ENCODE measurements around the gene RTN4R.
A peak's percentile ranks its signal among the peaks of the same experiment; 100 is the strongest.

RTN4R gene

GRCh38 chr22:20240447-20240764 is 27.7 kb downstream of the RTN4R start:
- no peak overlapping the region for H3K9ac ChIP-seq (ENCODE audit: low read length)
- DNase-seq (ENCODE audit: low read depth): no peak
- peaks cover 17% of the 10 kb centered on the region for H3K27me3 ChIP-seq (replicated peaks; ENCODE audit: control insufficient read depth, insufficient read depth, low read length)
- peaks cover 4% of the 10 kb centered on the region for H3K4me1 ChIP-seq (ENCODE audit: control insufficient read depth, insufficient read depth, low read length)
- H3K36me3 ChIP-seq (ENCODE audit: control insufficient read depth, insufficient read depth, low read length, severe bottlenecking): no peaks in the 10 kb centered on the region
- no peaks in the 10 kb centered on the region for H3K9me3 ChIP-seq (ENCODE audit: control insufficient read depth, low read length)
- no peak overlapping the region for H3K4me3 ChIP-seq (ENCODE audit: low read length)

GRCh38 chr22:20239676-20240446 is 28.3 kb downstream of the RTN4R start:
- peaks cover 4% of the 10 kb centered on the region for H3K4me1 ChIP-seq (ENCODE audit: control insufficient read depth, insufficient read depth, low read length)
- no peaks in the 10 kb centered on the region for H3K9me3 ChIP-seq (ENCODE audit: control insufficient read depth, low read length)

GRCh38 chr22:20238901-20239675 is 29.0 kb downstream of the RTN4R start:
- peaks cover 24% of the 10 kb centered on the region for H3K27me3 ChIP-seq (replicated peaks; ENCODE audit: control insufficient read depth, insufficient read depth, low read length)

More at GRCh38 chr22:20239676-20240446, 28.3 kb downstream of the RTN4R start:
- no peaks in the 10 kb centered on the region for H3K36me3 ChIP-seq (ENCODE audit: control insufficient read depth, insufficient read depth, low read length, severe bottlenecking)
- no peak overlapping the region for H3K9ac ChIP-seq (ENCODE audit: low read length)
- H3K27me3 ChIP-seq (replicated peaks; ENCODE audit: control insufficient read depth, insufficient read depth, low read length): peaks cover 21% of the 10 kb centered on the region
- DNase-seq (ENCODE audit: low read depth): no peak
- no peak overlapping the region for H3K4me3 ChIP-seq (ENCODE audit: low read length)

GRCh38 chr22:20238536-20238900 is 29.6 kb downstream of the RTN4R start:
- peak; percentile 6 for DNase-seq (ENCODE audit: low read depth)
- Histone ChIP-seq H3K4me3 (ENCODE audit: low read length) (no peak overlapping the region), H3K27me3 (replicated peaks; ENCODE audit: control insufficient read depth, insufficient read depth, low read length) (peaks cover 24% of the 10 kb centered on the region), H3K36me3 (ENCODE audit: control insufficient read depth, insufficient read depth, low read length, severe bottlenecking) (no peaks in the 10 kb centered on the region), H3K9me3 (ENCODE audit: control insufficient read depth, low read length) (no peaks in the 10 kb centered on the region), H3K9ac (ENCODE audit: low read length) (no peak overlapping the region), H3K4me1 (ENCODE audit: control insufficient read depth, insufficient read depth, low read length) (peaks cover 4% of the 10 kb centered on the region)

More at GRCh38 chr22:20238901-20239675, 29.0 kb downstream of the RTN4R start:
- no peaks in the 10 kb centered on the region for H3K9me3 ChIP-seq (ENCODE audit: control insufficient read depth, low read length)
- peak; percentile 18 for DNase-seq (ENCODE audit: low read depth)
- no peak overlapping the region for H3K4me3 ChIP-seq (ENCODE audit: low read length)
- H3K9ac ChIP-seq (ENCODE audit: low read length): no peak overlapping the region
- peaks cover 4% of the 10 kb centered on the region for H3K4me1 ChIP-seq (ENCODE audit: control insufficient read depth, insufficient read depth, low read length)
- H3K36me3 ChIP-seq (ENCODE audit: control insufficient read depth, insufficient read depth, low read length, severe bottlenecking): no peaks in the 10 kb centered on the region

- DNase-seq (ENCODE audit: low read depth): peak; percentile 10
- Histone ChIP-seq H3K27me3 (replicated peaks; ENCODE audit: control insufficient read depth, insufficient read depth, low read length) (peaks cover 24% of the 10 kb centered on the region), H3K4me3 (ENCODE audit: low read length) (no peak overlapping the region)
These were observed 30.4 kb downstream of the RTN4R start for GRCh38 chr22:20237480-20238440.

GRCh38 chr22:20236052-20236717 is 31.9 kb downstream of the RTN4R start:
- no peak for DNase-seq (ENCODE audit: low read depth)
- Histone ChIP-seq H3K9ac (ENCODE audit: low read length) (no peak overlapping the region), H3K36me3 (ENCODE audit: control insufficient read depth, insufficient read depth, low read length, severe bottlenecking) (no peaks in the 10 kb centered on the region), H3K9me3 (ENCODE audit: control insufficient read depth, low read length) (no peaks in the 10 kb centered on the region), H3K27me3 (replicated peaks; ENCODE audit: control insufficient read depth, insufficient read depth, low read length) (peaks cover 28% of the 10 kb centered on the region), H3K4me1 (ENCODE audit: control insufficient read depth, insufficient read depth, low read length) (peaks cover 4% of the 10 kb centered on the region), H3K4me3 (ENCODE audit: low read length) (no peak overlapping the region)

More at GRCh38 chr22:20237480-20238440, 30.4 kb downstream of the RTN4R start:
- Histone ChIP-seq H3K36me3 (ENCODE audit: control insufficient read depth, insufficient read depth, low read length, severe bottlenecking) (no peaks in the 10 kb centered on the region), H3K4me1 (ENCODE audit: control insufficient read depth, insufficient read depth, low read length) (peaks cover 4% of the 10 kb centered on the region), H3K9me3 (ENCODE audit: control insufficient read depth, low read length) (no peaks in the 10 kb centered on the region), H3K9ac (ENCODE audit: low read length) (no peak overlapping the region)

- Histone ChIP-seq H3K27me3 (replicated peaks; ENCODE audit: control insufficient read depth, insufficient read depth, low read length) (peaks cover 31% of the 10 kb centered on the region), H3K4me1 (ENCODE audit: control insufficient read depth, insufficient read depth, low read length) (peaks cover 4% of the 10 kb centered on the region), H3K9ac (ENCODE audit: low read length) (no peak overlapping the region), H3K9me3 (ENCODE audit: control insufficient read depth, low read length) (no peaks in the 10 kb centered on the region), H3K36me3 (ENCODE audit: control insufficient read depth, insufficient read depth, low read length, severe bottlenecking) (no peaks in the 10 kb centered on the region), H3K4me3 (ENCODE audit: low read length) (no peak overlapping the region)
- DNase-seq (ENCODE audit: low read depth): no peak
These were observed 32.6 kb downstream of the RTN4R start for GRCh38 chr22:20235389-20235991.

- Histone ChIP-seq H3K4me1 (ENCODE audit: control insufficient read depth, insufficient read depth, low read length) (peaks cover 4% of the 10 kb centered on the region), H3K4me3 (ENCODE audit: low read length) (no peak overlapping the region), H3K36me3 (ENCODE audit: control insufficient read depth, insufficient read depth, low read length, severe bottlenecking) (no peaks in the 10 kb centered on the region), H3K27me3 (replicated peaks; ENCODE audit: control insufficient read depth, insufficient read depth, low read length) (peaks cover 30% of the 10 kb centered on the region), H3K9ac (ENCODE audit: low read length) (no peak overlapping the region), H3K9me3 (ENCODE audit: control insufficient read depth, low read length) (no peaks in the 10 kb centered on the region)
- no peak for DNase-seq (ENCODE audit: low read depth)
These were observed 33.2 kb downstream of the RTN4R start for GRCh38 chr22:20234760-20235388.

GRCh38 chr22:20234314-20234682 is 33.8 kb downstream of the RTN4R start:
- no peak for DNase-seq (ENCODE audit: low read depth)

More at GRCh38 chr22:20234314-20234682, 33.8 kb downstream of the RTN4R start:
- Histone ChIP-seq H3K9me3 (ENCODE audit: control insufficient read depth, low read length) (no peaks in the 10 kb centered on the region), H3K4me3 (ENCODE audit: low read length) (no peak overlapping the region), H3K4me1 (ENCODE audit: control insufficient read depth, insufficient read depth, low read length) (peaks cover 2% of the 10 kb centered on the region), H3K27me3 (replicated peaks; ENCODE audit: control insufficient read depth, insufficient read depth, low read length) (peaks cover 34% of the 10 kb centered on the region), H3K36me3 (ENCODE audit: control insufficient read depth, insufficient read depth, low read length, severe bottlenecking) (no peaks in the 10 kb centered on the region), H3K9ac (ENCODE audit: low read length) (no peak overlapping the region)

Data from adipocyte (in vitro differentiated cells).